ENCODE data around the gene ZBTB47.

DNA sequence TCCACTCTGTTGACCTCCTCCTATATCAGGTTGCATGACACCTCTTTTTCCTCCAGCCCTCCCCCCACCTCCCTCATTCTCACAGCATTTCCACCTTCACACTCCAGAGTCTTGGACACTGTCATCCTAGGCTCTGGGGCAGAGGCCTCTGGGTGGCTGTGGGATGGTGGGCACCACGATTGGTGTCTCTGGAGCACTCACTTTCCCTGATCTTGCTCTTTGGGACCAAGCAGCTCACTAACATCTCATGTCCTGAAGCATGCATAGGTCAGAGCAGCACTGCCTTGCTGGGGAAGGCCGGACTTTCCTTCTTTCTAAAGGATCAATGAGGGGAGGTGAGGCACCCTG lies 14.9 kb downstream of the ZBTB47 start:
- TF ChIP-seq POLR2AphosphoS5 (IDR thresholded peaks at IDR 0.05; ENCODE audit: low read depth, low read length) (no peak), TAF1 (IDR thresholded peaks at IDR 0.05; ENCODE audit: borderline replicate concordance, low read depth, low read length) (no peak), POLR2A (IDR thresholded peaks at IDR 0.05; ENCODE audit: low read depth, low read length) (no peak)
